Dedifferentiated amniotic fluid mesenchymal stem cell (primary cell): ENCODE data around the gene ZCCHC14.
A peak's percentile ranks its signal among the peaks of the same experiment; 100 is the strongest.

ENCODE experiments used
- DNase-seq: peaks from one replicate; pipeline ENCODE4 v3.0.0-alpha.2; 2016; ENCODE audit errors: extremely low spot score

ZCCHC14 gene

GRCh38 chr16:87492721-87493607, at the start of gene ZCCHC14:
ZCCHC14 (minus strand) TSS chr16:87493024; CDS start chr16:87492238, 786 bp downstream.
- peak; percentile 98 for DNase-seq

DNA sequence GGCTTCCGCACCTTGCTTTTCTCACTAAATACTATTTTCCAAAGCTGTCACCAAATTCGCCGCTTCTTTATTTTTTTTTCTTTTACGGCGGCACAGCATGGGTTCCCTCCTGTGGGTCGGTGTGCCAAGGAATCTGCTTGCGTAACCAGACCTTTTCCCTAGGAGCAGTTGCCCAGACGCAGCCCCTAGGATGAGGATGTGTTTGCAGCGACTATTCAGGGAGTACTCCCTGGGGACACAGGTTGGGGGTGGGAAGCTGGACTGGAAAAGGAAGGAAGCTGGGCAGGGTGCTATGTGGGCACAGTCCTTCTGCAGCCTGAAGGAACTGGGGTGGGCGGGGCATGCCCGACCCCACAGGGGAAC, 49.0 kb upstream of the ZCCHC14 start:
- no peak for DNase-seq

GRCh38 chr16:87541147-87541871, 48.5 kb upstream of the ZCCHC14 start:
- DNase-seq = peak; percentile 56

GRCh38 chr16:87540897-87541146, 48.0 kb upstream of the ZCCHC14 start:
- DNase-seq = no peak

GRCh38 chr16:87540072-87540896, 47.5 kb upstream of the ZCCHC14 start:
- no peak for DNase-seq

- DNase-seq = no peak
Observed at GRCh38 chr16:87539113-87539512, 46.3 kb upstream of the ZCCHC14 start.

- DNase-seq = peak; percentile 84
Observed at GRCh38 chr16:87538594-87538993, 45.8 kb upstream of the ZCCHC14 start.

DNA sequence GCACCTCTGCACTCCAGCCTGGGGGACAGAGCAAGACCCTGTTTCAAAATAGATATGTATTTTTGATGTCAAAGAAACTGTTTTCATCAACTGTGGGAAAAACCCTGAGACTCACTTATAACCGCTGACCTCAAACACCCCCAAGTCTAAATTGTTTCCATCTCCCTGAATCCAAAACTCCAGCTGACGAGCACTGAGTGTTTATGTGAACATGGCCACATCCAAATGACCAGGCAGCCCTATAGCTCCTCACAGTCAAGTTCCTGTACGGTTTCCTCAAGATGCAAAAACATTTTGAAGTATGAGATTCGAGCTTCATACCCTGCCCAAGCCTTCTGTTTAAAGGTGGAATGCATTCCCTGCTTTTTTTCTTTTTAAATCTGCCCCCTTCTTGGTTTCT, 45.3 kb upstream of the ZCCHC14 start:
- no peak for DNase-seq

GRCh38 chr16:87536795-87537142, 43.9 kb upstream of the ZCCHC14 start:
- no peak for DNase-seq

- DNase-seq = no peak
Observed at GRCh38 chr16:87535855-87536794, 43.3 kb upstream of the ZCCHC14 start.

DNA sequence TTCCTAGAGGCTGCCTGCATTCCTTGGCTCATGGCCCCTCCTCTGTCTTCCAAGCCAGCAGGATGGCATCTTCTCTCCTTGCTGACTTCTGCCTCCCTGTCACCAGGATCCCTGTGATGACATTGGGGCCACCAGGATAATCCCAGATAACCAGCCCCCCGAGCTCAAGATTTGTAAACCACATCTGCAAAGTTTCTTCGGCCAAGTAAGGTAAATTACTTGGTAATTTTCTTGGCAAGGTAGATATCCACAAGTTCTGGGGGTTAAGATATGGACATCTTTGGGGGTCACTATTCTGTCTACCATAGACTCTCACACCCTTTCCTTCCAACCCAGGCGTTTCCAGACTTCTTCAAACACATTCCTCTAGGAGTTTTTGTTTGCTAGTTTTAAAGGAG, 42.6 kb upstream of the ZCCHC14 start:
- DNase-seq = no peak

DNA sequence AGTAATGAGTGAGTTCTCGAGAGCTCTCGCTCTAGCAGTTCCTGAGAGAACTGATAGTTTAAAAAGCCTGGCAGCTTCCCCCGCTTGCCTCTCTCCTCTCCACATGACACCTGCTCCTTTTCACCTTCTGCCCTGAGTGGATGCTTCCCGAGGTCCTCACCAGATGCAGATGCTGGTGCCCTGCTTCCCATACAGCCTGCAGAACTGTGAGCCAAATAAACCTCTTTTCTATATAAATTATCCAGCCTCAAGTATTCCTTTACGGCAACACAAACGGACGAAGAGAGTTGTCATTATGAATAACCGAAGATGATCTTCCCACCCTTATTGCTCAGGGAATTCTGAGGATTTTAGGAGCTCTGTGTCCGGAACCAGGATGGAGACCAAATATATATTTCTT, 41.9 kb upstream of the ZCCHC14 start:
- no peak for DNase-seq

- no peak for DNase-seq
Observed at GRCh38 chr16:87534030-87534653, 41.3 kb upstream of the ZCCHC14 start.

- no peak for DNase-seq
Observed at GRCh38 chr16:87533061-87533460, 40.2 kb upstream of the ZCCHC14 start.

- no peak for DNase-seq
Observed at GRCh38 chr16:87531418-87531817, 38.6 kb upstream of the ZCCHC14 start.

GRCh38 chr16:87528690-87529579, 36.1 kb upstream of the ZCCHC14 start:
- no peak for DNase-seq

DNA sequence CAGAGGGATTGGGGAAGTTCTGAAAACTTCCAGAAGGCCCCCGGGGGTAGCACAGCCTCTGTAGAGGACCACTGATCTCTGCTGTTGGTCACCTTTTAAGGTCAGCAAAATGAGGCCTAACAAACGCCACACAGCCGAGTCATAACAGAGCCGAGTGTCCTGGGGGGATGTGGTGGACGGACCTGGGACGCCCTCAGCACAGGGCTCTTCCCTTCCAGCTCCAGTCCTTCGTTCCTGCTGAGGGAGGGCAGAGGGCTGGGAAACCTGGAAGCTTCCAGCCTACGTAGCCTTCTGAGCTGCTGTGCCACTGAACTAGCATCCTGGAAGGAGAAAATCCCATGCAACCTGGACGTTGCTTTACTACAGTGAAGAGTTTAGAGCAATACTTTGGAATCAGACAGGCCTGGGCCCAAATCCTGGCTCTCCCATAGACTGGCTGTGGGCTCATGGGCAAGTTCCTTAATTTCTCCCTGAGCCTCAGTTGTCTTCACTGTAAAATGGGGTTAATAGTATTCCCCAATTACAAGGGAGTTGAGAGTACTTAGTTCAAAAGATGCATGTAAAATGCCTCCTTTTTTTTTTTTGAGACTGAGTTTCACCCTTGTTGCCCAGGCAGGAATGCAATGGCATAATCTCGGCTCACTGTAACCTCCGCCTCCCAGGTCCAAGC, 34.4 kb upstream of the ZCCHC14 start:
- no peak for DNase-seq

GRCh38 chr16:87526238-87526947, 33.6 kb upstream of the ZCCHC14 start:
- no peak for DNase-seq

DNA sequence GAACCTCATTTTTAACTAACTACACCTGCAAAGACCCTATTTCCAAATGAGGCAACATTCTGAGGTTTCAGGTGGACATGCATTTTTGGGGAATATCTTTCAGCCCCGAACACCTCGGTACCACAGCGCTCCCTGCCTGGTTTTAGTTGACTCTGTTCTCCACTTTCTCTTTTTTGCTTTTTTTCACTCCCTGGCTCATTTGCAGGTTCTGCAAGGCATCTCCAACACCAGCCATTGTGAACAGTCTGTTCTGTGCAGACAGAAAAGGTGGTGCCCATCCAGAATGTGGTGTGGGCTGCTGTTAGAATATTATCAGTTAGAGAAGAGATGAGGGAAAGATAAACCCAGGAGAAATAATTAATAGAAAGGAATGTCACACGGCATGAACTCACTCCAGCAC, 32.5 kb upstream of the ZCCHC14 start:
- DNase-seq = no peak
